Panc1 (cell line): Measurements from ENCODE around the gene OSBPL5. TPM values are rescaled to one million over a fixed set of nuclear protein-coding genes. Genes with fewer than 3 reads are reported as not detected.
A peak's percentile ranks its signal among the peaks of the same experiment; 100 is the strongest.

ENCODE experiments used
- ATAC-seq: fragments of 200-7000 bp; cut with Tn5 transposase; 2 replicates; pipeline ENCODE4 v1.9.1; 2020; ENCODE audit warnings: mild to moderate bottlenecking, moderate library complexity
- BruUV-seq: library from RNA; stranded (reverse); fragments of 400-500 nt; replicated peaks from 2 replicates; lab custom pipeline; 2021; lab: Mats Ljungman, UMichigan
- CTCF ChIA-PET: fragments of 300-600 bp; sonication (Branson Sonifier 250); formaldehyde crosslinking; loops from one replicate; lab custom pipeline; 2022; ENCODE audit warnings: antibody characterized with exemption; lab: Charles Lee
- POLR2A ChIA-PET: fragments of 300-600 bp; sonication (Branson Sonifier 250); formaldehyde crosslinking; loops from one replicate; lab custom pipeline; 2022; ENCODE audit warnings: antibody characterized with exemption; lab: Charles Lee
- DNase-seq: peaks from one replicate; pipeline ENCODE4 v3.0.0-alpha.2; 2010; ENCODE audit warnings: low read depth, low spot score
- H3K27ac ChIP-seq: 2 replicates; pipeline ENCODE4 v1.5.1; 2011; ENCODE audit warnings: mild to moderate bottlenecking, low read length, inconsistent platforms
- H3K27me3 ChIP-seq: fragments of 200-500 bp; sonication (Bioruptor generic); 2 replicates; pipeline ENCODE4 v1.6.0; 2014; ENCODE audit warnings: low read length, inconsistent platforms; ENCODE audit not compliant: control insufficient read depth, insufficient read depth
- H3K36me3 ChIP-seq: fragments of 200-500 bp; sonication (Bioruptor generic); 2 replicates; pipeline ENCODE4 v1.5.1; 2014; ENCODE audit warnings: inconsistent platforms, mild to moderate bottlenecking, low read length, moderate library complexity; ENCODE audit not compliant: control insufficient read depth, insufficient read depth
- H3K4me1 ChIP-seq: 2 replicates; pipeline ENCODE4 v1.5.1; 2011; ENCODE audit warnings: inconsistent platforms, mild to moderate bottlenecking, low read length, moderate library complexity; ENCODE audit not compliant: control insufficient read depth, insufficient read depth
- H3K4me3 ChIP-seq, 2 experiments: 2 replicates each; pipeline ENCODE4 v1.5.1; 2011 to 2012; ENCODE audit warnings: low read depth in 2 of 2, low read length in 2 of 2, mild to moderate bottlenecking in 2 of 2, inconsistent platforms in 1 of 2, moderate library complexity in 1 of 2
- H3K9me3 ChIP-seq: fragments of 200-500 bp; sonication (Bioruptor generic); 2 replicates; pipeline ENCODE4 v1.5.1; 2014; ENCODE audit warnings: low read depth, mild to moderate bottlenecking, inconsistent platforms, low read length, moderate library complexity; ENCODE audit not compliant: control insufficient read depth, insufficient read depth
- POLR2AphosphoS5 ChIP-seq: IDR thresholded peaks from 2 replicates; pipeline ENCODE4 v1.6.1; 2012; ENCODE audit warnings: mild to moderate bottlenecking, low read depth, low read length, moderate library complexity
- SIN3A ChIP-seq: IDR thresholded peaks from 2 replicates; pipeline ENCODE4 v1.6.1; 2012; ENCODE audit warnings: low read depth, mild to moderate bottlenecking, low read length, moderate library complexity, borderline replicate concordance; ENCODE audit not compliant: insufficient read depth
- TCF7L2 ChIP-seq: IDR thresholded peaks from 2 replicates; pipeline ENCODE4 v1.6.1; 2011; ENCODE audit warnings: mild to moderate bottlenecking, low read depth, low read length, inconsistent platforms
- in situ Hi-C: cut with HindIII; loops from 2 replicates; pipeline ENCODE4 v1.10.0; 2016; ENCODE audit warnings: low sequenced_read_pairs, low pct_unique_long_range_greater_than_20kb
- intact Hi-C: fragments of 100-400 bp; cut with micrococcal nuclease; formaldehyde crosslinking; loops from one replicate; pipeline ENCODE4 v1.10.0; 2022; ENCODE audit not compliant: unreplicated experiment
- total RNA-seq: library from RNA; stranded (reverse); gene quantifications from one replicate; pipeline ENCODE4 v1.2.1, GENCODE V29; 2021; ENCODE audit not compliant: unreplicated experiment
- TF ChIP-seq, protein P1 (sequence below): fragments of 450-650 bp; IDR thresholded peaks from 2 replicates; pipeline ENCODE4 v1.5.1; 2017; ENCODE audit warnings: mild to moderate bottlenecking
- TF ChIP-seq, protein P2 (sequence below), 2 experiments: IDR thresholded peaks; 2 replicates each; pipeline ENCODE4 v1.6.1; 2011 to 2012; ENCODE audit warnings: low read depth in 2 of 2, control low read depth in 1 of 2, low read length in 1 of 2, mild to moderate bottlenecking in 1 of 2, moderate library complexity in 1 of 2; ENCODE audit not compliant: insufficient read depth in 1 of 2

Gene OSBPL5
- total RNA-seq, 1 experiment from 2014 or later = 20.2 TPM

- DNase-seq (peak; percentile 62), ATAC-seq (peak; percentile 98)
- in situ Hi-C loops = no loop called here
- Histone ChIP-seq H3K4me1 (peaks cover 38% of the 10 kb centered on the region), H3K27me3 (no peaks in the 10 kb centered on the region), H3K4me3 (peak within 1 kb of the TSS; percentile 90 to 93), H3K27ac (peak within 1 kb of the TSS; percentile 93), H3K9me3 (no peaks in the 10 kb centered on the region), H3K36me3 (peaks cover 4% of the 10 kb centered on the region; the same call in 1 of the 2 replicates)
- BruUV-seq = no TSS peak
- intact Hi-C loops = no loop called here
- POLR2A ChIA-PET = interaction anchor here (1.1 kb wide), 2 partner anchors 8 to 20 kb away, joined by 3 to 4 read pairs; no protein-coding TSS in a partner anchor
- TF ChIP-seq, protein P1, sequence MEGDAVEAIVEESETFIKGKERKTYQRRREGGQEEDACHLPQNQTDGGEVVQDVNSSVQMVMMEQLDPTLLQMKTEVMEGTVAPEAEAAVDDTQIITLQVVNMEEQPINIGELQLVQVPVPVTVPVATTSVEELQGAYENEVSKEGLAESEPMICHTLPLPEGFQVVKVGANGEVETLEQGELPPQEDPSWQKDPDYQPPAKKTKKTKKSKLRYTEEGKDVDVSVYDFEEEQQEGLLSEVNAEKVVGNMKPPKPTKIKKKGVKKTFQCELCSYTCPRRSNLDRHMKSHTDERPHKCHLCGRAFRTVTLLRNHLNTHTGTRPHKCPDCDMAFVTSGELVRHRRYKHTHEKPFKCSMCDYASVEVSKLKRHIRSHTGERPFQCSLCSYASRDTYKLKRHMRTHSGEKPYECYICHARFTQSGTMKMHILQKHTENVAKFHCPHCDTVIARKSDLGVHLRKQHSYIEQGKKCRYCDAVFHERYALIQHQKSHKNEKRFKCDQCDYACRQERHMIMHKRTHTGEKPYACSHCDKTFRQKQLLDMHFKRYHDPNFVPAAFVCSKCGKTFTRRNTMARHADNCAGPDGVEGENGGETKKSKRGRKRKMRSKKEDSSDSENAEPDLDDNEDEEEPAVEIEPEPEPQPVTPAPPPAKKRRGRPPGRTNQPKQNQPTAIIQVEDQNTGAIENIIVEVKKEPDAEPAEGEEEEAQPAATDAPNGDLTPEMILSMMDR = no peak
- TF ChIP-seq, protein P2, sequence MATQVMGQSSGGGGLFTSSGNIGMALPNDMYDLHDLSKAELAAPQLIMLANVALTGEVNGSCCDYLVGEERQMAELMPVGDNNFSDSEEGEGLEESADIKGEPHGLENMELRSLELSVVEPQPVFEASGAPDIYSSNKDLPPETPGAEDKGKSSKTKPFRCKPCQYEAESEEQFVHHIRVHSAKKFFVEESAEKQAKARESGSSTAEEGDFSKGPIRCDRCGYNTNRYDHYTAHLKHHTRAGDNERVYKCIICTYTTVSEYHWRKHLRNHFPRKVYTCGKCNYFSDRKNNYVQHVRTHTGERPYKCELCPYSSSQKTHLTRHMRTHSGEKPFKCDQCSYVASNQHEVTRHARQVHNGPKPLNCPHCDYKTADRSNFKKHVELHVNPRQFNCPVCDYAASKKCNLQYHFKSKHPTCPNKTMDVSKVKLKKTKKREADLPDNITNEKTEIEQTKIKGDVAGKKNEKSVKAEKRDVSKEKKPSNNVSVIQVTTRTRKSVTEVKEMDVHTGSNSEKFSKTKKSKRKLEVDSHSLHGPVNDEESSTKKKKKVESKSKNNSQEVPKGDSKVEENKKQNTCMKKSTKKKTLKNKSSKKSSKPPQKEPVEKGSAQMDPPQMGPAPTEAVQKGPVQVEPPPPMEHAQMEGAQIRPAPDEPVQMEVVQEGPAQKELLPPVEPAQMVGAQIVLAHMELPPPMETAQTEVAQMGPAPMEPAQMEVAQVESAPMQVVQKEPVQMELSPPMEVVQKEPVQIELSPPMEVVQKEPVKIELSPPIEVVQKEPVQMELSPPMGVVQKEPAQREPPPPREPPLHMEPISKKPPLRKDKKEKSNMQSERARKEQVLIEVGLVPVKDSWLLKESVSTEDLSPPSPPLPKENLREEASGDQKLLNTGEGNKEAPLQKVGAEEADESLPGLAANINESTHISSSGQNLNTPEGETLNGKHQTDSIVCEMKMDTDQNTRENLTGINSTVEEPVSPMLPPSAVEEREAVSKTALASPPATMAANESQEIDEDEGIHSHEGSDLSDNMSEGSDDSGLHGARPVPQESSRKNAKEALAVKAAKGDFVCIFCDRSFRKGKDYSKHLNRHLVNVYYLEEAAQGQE (IDR thresholded peaks at IDR 0.05; ENCODE audit: insufficient read depth in 1 of 2, low read depth in 2 of 2, low read length in 1 of 2) = peak in 1 of 2 experiments; percentile 67; a peak in 1 of 4 replicates
- TF ChIP-seq TCF7L2 (no peak; the same call in 1 of the 2 replicates), POLR2AphosphoS5 (peak; percentile 98), SIN3A (peak; percentile 100)
- CTCF ChIA-PET = interaction anchor here (1.1 kb wide), 1 partner anchor 34 kb away, joined by 4 read pairs; no protein-coding TSS in a partner anchor
Measured at GRCh38 chr11:3057069-3057963, 107.8 kb downstream of the OSBPL5 start, which contains the start of gene CARS1. CARS1 (minus strand) TSS chr11:3057423; CDS start chr11:3057367, 56 bp downstream.

DNA sequence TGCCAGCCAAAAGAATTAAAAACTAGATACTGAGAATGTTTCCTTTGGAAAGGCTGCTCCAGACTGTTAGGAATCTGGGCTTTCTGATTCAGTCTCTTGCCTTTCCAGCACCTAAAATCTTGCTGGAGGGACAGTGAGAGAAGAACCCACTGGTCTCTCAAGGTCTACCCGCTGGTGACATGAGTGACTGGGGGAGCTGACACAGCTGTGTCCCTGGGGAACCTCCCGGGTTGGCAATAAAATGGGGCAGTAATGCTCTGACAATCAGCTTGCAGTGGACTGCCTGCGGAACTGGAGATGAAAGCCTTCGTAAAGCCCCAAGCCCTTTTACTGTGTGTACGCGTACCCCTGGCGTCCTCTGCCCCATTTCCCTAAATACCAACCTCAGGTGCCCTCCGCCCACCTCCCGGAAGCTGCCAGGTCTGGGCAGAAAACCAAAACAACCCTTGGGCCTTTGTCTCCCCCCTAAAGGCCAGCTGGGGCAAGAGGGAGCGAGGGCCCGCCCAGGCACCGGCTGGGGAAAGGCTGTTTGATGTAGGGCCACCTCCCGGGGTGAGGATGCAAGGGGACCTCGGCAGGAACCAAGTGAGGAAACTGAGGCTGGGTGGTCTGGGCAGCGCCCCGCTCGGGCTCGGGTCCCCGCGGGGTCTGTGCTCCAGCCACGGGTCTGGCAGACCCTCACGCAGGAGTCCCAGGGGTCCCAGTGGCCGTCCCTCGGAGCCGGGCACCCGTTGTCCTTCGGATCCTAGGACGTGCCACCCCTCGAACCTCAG is 108.6 kb downstream of the OSBPL5 start:
- Histone ChIP-seq H3K27ac (peak overlapping the region; percentile 93), H3K4me3 (peak overlapping the region; percentile 90 to 93), H3K36me3 (peaks cover 4% of the 10 kb centered on the region; the same call in 1 of the 2 replicates), H3K4me1 (peaks cover 47% of the 10 kb centered on the region), H3K27me3 (no peaks in the 10 kb centered on the region), H3K9me3 (no peaks in the 10 kb centered on the region)
- ATAC-seq (no peak; the same call in none of the 2 replicates), DNase-seq (no peak)
- BruUV-seq = no TSS peak
- TF ChIP-seq TCF7L2 (no peak; the same call in 1 of the 2 replicates), SIN3A (no peak), POLR2AphosphoS5 (no peak)
- TF ChIP-seq, protein P2 (IDR thresholded peaks at IDR 0.05; ENCODE audit: insufficient read depth in 1 of 2, low read depth in 2 of 2, low read length in 1 of 2) = no peak
- TF ChIP-seq, protein P1 = no peak
- in situ Hi-C loops (no loop called here), intact Hi-C loops (no loop called here)
- ChIA-PET CTCF (interaction anchor here (0.6 to 1.1 kb wide), 2 partner anchors 35 to 40 kb away, joined by 4 read pairs; no protein-coding TSS in a partner anchor), POLR2A (interaction anchor here (0.5 to 1.1 kb wide), 4 partner anchors 7 to 123 kb away, joined by 3 to 8 read pairs (median 4); no protein-coding TSS in a partner anchor)
